ENCODE results near the gene TGFBR2. TPM values are rescaled to one million over a fixed set of nuclear protein-coding genes. Genes with fewer than 3 reads are reported as not detected.
A peak's percentile ranks its signal among the peaks of the same experiment; 100 is the strongest.
"Not testable (repeated sequence)": the region's sequence is repeated elsewhere in the genome, so short reads cannot be mapped to it uniquely, and the experiment has no call there.

The TGFBR2 gene
- total RNA-seq, 1 donor from 2014 or later = 144 TPM

DNA sequence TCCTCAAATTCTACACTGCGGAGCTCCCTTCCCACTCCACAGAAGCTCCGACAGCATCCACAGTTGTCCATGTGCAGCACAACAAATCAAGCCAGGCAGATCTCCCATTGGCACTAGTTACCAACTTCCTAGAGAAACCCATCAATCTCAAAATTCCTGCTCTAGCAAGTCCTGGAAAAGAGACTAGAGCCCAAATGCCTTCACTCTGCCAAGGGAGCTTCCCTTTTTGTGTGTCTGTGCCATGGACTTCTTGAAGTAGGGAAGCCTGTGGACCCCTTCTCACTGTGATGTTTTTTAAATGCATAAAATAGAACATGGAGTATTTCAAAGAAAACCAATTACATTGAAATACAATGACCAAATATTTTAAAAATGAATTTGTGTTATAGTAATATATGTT, 59.1 kb downstream of the TGFBR2 start:
- Histone ChIP-seq H3K36me3 (peaks cover 26% of the 10 kb centered on the region), H3K27me3 (ENCODE audit: low read depth) (no peaks in the 10 kb centered on the region)
- intact Hi-C loops (cut with micrococcal nuclease) = no loop called here

DNA sequence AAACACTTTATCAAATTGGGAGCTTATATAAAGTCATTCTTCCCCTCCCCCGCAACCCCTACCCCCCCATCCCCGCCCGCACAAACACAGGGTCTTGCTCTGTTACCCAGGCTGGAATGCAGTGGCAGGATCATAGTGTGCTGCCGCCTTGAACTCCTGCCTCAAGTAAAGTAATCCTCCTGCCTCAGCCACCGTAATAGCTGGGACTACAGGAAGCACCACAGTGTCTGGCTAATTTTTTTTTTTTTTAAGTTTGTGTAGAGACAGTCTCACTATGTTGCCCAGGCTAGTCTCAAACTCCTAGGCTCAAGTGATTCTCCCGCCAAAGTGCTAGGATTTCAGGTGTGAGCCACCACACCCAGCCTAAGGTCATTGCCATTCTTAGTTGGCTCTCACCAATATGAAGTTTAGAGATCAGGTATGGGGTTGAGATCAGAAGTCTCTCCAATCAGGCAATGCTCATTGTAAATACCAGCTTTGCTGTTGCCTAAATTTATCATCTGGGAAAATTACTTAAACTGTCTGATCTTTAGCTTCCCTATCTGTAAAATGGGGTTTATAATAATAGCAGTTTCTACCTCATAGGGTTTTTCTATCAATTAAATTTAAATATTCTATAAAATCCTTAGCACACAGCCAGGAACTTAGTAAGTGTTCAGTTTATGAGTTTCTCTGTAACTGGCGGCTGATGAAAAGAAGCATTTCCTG, 60.3 kb downstream of the TGFBR2 start:
- Histone ChIP-seq H3K27ac (replicated peaks) (peak overlapping the region; percentile 81), H3K4me3 (no peak overlapping the region), H3K27me3 (ENCODE audit: low read depth) (no peaks in the 10 kb centered on the region), H3K4me1 (peaks cover 99% of the 10 kb centered on the region), H3K36me3 (peaks cover 28% of the 10 kb centered on the region), H3K9me3 (replicated peaks) (no peaks in the 10 kb centered on the region)
- intact Hi-C loops (cut with micrococcal nuclease) = no loop called here
- TF ChIP-seq, protein P1, sequence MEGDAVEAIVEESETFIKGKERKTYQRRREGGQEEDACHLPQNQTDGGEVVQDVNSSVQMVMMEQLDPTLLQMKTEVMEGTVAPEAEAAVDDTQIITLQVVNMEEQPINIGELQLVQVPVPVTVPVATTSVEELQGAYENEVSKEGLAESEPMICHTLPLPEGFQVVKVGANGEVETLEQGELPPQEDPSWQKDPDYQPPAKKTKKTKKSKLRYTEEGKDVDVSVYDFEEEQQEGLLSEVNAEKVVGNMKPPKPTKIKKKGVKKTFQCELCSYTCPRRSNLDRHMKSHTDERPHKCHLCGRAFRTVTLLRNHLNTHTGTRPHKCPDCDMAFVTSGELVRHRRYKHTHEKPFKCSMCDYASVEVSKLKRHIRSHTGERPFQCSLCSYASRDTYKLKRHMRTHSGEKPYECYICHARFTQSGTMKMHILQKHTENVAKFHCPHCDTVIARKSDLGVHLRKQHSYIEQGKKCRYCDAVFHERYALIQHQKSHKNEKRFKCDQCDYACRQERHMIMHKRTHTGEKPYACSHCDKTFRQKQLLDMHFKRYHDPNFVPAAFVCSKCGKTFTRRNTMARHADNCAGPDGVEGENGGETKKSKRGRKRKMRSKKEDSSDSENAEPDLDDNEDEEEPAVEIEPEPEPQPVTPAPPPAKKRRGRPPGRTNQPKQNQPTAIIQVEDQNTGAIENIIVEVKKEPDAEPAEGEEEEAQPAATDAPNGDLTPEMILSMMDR (IDR thresholded peaks at IDR 0.05; ENCODE audit: borderline replicate concordance) = no peak
- no peak for DNase-seq

More for the DNA sequence above, 59.1 kb downstream of the TGFBR2 start:
- Histone ChIP-seq H3K4me3 (no peak overlapping the region), H3K27ac (replicated peaks) (peak overlapping the region; percentile 81), H3K9me3 (replicated peaks) (no peaks in the 10 kb centered on the region), H3K4me1 (peaks cover 99% of the 10 kb centered on the region)
- DNase-seq = no peak
- TF ChIP-seq, protein P1 (IDR thresholded peaks at IDR 0.05; ENCODE audit: borderline replicate concordance) = no peak

DNA sequence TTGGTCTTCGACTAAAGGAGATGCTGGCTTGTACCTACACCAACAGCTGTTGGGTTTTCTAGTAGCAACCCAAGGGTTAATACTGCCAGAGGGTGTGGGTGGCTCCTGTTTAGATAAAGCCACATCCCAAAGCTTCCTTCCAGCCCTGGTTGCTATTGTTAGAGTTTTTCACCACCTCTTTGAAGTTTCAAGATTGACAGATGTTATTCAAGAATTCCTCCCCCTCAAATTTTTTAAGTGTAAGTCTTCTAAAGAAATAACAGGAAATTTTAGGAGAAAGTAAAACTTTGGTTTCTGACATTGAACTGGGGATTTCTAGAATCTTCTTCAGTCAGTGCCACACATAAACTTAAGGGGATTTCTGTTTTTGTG, 60.9 kb downstream of the TGFBR2 start:
- Histone ChIP-seq H3K4me3 (no peak overlapping the region), H3K9me3 (replicated peaks) (no peaks in the 10 kb centered on the region), H3K36me3 (peaks cover 28% of the 10 kb centered on the region), H3K4me1 (peaks cover 99% of the 10 kb centered on the region), H3K27ac (replicated peaks) (peak overlapping the region; percentile 81), H3K27me3 (ENCODE audit: low read depth) (no peaks in the 10 kb centered on the region)
- no peak for DNase-seq
- TF ChIP-seq, protein P1 (IDR thresholded peaks at IDR 0.05; ENCODE audit: borderline replicate concordance) = no peak
- intact Hi-C loops (cut with micrococcal nuclease) = no loop called here

DNA sequence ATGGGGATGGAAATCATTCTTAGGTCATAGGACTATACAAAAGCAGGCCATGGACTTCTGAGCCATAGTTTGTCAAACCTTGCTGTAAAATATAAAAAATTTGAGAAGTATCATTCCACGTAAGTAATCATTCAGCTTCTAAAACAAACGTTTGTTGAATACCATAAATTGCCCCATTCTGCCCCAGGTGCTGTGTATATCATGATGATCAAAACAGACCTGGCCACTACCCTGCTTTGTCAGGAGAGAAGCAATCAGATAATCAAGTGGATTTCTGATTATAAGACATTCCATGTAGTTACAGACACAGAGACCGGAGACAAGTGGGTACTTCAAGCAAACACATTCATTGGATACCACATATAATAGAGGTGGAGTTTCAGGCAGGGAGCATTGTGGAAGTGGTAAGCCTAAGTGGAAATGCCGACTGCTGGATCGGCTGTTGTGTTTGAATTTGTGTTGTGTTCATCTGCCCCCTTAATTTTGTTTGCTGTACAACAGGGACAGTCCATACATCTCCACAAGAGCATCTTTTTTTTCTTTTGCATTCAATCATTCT, 61.7 kb downstream of the TGFBR2 start:
- H3K27me3 ChIP-seq (ENCODE audit: low read depth) = no peaks in the 10 kb centered on the region
- no peaks in the 10 kb centered on the region for H3K9me3 ChIP-seq (replicated peaks)
- peaks cover 99% of the 10 kb centered on the region for H3K4me1 ChIP-seq
- DNase-seq = no peak
- peak overlapping the region; percentile 9 for H3K4me3 ChIP-seq
- peaks cover 37% of the 10 kb centered on the region for H3K36me3 ChIP-seq
- H3K27ac ChIP-seq (replicated peaks) = peak overlapping the region; percentile 81
- intact Hi-C loops (cut with micrococcal nuclease) = no loop called here
- TF ChIP-seq, protein P1 (IDR thresholded peaks at IDR 0.05; ENCODE audit: borderline replicate concordance) = no peak

DNA sequence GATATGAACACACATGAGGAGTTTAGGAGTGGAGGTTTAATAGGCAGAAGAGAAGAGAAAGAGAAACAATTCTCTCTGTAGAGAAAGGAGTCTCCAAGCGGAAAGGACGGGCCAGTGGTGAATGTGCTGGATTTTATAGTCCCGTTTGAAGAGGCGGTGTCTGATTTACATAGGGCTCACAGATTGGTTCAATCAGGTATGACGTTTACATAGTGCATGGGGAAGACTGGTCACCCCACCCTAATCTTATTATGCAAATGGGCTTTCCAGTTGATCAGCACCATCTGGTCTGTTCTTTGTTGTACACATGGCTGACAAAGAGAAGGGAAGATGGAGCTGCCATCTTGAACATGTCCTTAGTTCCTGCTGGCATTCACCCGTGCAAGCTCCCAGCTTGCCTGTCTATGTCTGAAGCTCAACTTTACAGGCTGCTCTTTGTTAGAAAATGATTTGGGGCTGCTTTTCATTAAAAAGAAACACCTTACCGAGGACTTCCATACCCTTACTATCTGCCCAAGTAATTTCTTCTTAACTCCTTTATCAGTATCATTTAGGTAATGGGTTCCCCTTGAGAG, 63.0 kb downstream of the TGFBR2 start:
- H3K9me3 ChIP-seq (replicated peaks); H3K4me3 ChIP-seq; H3K27me3 ChIP-seq (ENCODE audit: low read depth); DNase-seq; intact Hi-C loops (cut with micrococcal nuclease): not testable (repeated sequence)
- Histone ChIP-seq H3K36me3 (peaks cover 50% of the 10 kb centered on the region), H3K27ac (replicated peaks) (peak overlapping the region; percentile 9), H3K4me1 (peaks cover 99% of the 10 kb centered on the region)

DNA sequence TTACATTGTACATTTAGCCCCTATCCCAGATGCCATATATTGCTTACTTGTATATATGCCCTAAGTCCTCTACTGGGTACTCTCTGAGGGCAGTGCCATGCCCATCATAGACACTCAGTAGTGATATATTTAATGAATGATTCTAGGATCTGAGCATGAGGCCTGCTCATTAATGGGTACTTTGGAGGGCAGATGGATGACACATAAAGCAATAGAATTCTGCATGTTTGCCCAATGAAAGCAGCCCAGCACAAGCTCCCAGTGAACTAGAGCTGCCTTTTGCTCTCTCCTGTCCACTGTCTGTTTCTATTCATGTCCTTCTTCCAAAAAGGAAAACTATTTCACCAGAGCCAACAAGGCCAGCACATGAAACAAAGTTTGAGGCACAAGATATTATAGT, 63.9 kb downstream of the TGFBR2 start:
- DNase-seq = no peak
- no peaks in the 10 kb centered on the region for H3K9me3 ChIP-seq (replicated peaks)
- H3K27me3 ChIP-seq (ENCODE audit: low read depth) = no peaks in the 10 kb centered on the region
- H3K36me3 ChIP-seq = peaks cover 59% of the 10 kb centered on the region
- H3K4me1 ChIP-seq = peaks cover 97% of the 10 kb centered on the region
- intact Hi-C loops (cut with micrococcal nuclease) = no loop called here
- TF ChIP-seq, protein P1 (IDR thresholded peaks at IDR 0.05; ENCODE audit: borderline replicate concordance) = no peak
- H3K27ac ChIP-seq (replicated peaks) = peak overlapping the region; percentile 9
- no peak overlapping the region for H3K4me3 ChIP-seq

All from left ventricle myocardium inferior (tissue), 1 donor.